ENCODE results near the gene NLGN4Y. TPM values are rescaled to one million over a fixed set of nuclear protein-coding genes. Genes with fewer than 3 reads are reported as not detected.

Gene NLGN4Y
- total RNA-seq, 4 donors from 2014 or later = 18.1 to 18.9 TPM; not detected in 2

DNA sequence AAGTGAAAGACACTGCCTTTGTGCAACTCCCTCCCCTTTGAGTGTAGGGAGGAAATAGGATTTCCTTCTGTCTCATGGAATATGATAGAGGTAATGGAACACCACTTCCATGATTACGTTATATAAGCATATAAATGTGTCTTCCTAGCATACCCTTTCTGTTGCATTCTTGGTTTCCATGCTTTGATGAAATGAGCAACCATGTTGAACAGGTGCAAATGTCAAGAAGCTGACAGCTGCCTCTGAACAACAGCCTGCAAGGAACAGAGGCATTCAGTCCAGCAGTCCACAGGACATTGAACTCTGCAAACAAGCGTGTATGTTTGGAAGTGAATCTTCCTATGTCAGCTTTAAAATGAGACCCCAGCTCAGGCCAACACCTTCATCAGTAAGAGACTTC is 117.5 kb downstream of the NLGN4Y start:
- no peaks in the 10 kb centered on the region for H3K27me3 ChIP-seq
- TF ChIP-seq POLR2A (IDR thresholded peaks at IDR 0.05) = no peak
- TF ChIP-seq, protein P1, sequence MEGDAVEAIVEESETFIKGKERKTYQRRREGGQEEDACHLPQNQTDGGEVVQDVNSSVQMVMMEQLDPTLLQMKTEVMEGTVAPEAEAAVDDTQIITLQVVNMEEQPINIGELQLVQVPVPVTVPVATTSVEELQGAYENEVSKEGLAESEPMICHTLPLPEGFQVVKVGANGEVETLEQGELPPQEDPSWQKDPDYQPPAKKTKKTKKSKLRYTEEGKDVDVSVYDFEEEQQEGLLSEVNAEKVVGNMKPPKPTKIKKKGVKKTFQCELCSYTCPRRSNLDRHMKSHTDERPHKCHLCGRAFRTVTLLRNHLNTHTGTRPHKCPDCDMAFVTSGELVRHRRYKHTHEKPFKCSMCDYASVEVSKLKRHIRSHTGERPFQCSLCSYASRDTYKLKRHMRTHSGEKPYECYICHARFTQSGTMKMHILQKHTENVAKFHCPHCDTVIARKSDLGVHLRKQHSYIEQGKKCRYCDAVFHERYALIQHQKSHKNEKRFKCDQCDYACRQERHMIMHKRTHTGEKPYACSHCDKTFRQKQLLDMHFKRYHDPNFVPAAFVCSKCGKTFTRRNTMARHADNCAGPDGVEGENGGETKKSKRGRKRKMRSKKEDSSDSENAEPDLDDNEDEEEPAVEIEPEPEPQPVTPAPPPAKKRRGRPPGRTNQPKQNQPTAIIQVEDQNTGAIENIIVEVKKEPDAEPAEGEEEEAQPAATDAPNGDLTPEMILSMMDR (IDR thresholded peaks at IDR 0.05) = no peak
- H3K27ac ChIP-seq = no peak overlapping the region
- intact Hi-C loops (cut with DNase I) = no loop called here
- no peaks in the 10 kb centered on the region for H3K36me3 ChIP-seq
- H3K4me3 ChIP-seq = no peak overlapping the region
- WGBS, 2 donors = 94% methylated on average over 2 of the region's 2 CpGs; no CpG with 5 or more reads in 1 of the 2 donors
- no peak for DNase-seq
- H3K4me1 ChIP-seq = no peaks in the 10 kb centered on the region
- H3K9me3 ChIP-seq = no peaks in the 10 kb centered on the region

DNA sequence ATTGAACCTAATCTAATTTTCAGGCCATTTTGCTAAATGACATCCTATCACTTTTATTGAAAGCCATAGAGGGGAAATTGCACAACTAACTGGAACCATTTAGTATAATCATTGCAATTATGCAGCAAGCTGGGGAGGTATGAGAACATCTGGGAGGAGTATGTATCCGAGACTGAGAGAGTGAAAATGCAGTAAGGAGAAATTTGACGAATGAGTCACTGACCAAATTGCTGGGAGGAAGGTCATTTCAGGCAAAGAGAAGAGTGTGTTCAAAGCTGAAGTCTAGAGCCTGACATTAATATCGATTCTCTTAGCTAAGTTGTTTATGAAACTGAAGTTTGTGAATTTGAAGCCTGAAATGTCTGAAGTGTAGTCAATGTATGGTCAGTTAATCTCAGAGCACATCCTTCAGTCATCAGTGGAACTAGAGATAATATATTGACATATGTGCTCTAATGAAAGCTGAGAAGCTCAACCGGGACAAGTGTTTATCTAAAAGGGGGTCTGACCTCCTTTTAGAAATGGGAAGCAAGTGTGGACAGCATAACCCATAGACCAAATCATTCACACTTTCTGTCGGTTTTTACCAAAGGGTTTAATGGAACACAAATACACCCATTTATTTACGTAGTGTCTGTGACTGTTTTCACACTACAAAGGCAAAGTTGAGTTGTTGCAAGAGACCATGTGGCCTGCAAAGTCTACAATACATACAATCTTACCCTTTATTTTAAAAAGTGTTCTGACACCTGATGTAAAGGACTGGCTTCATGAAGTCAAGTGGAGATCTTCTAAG is 120.0 kb downstream of the NLGN4Y start:
- Histone ChIP-seq H3K27me3 (no peaks in the 10 kb centered on the region), H3K27ac (no peak overlapping the region), H3K4me3 (no peak overlapping the region), H3K4me1 (no peaks in the 10 kb centered on the region), H3K9me3 (no peaks in the 10 kb centered on the region), H3K36me3 (no peaks in the 10 kb centered on the region)
- no peak for DNase-seq
- intact Hi-C loops (cut with DNase I) = no loop called here
- WGBS, 2 donors = 40% methylated on average over 6 of the region's 6 CpGs; no CpG with 5 or more reads in 1 of the 2 donors
- TF ChIP-seq POLR2A (IDR thresholded peaks at IDR 0.05) = no peak
- TF ChIP-seq, protein P1 (IDR thresholded peaks at IDR 0.05) = no peak

DNA sequence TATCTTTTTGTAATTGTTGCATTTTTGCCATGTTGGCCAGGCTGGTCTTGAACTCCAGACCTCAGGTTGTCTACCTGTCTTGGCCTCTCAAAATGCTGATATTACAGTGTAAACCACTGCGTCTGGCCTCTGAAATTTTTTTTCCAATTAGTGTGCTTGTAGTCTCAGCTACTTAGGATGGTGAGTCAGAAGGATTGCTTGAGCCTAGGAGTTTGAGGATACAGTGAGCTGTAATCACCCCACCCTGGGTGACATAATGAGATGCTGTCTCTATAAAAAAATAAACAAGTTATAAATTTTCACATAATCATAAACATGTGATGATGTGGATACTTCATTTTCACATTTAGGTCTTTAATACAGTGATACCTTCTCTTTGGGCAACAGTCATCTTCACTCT is 154.9 kb downstream of the NLGN4Y start:
- Histone ChIP-seq H3K36me3 (no peaks in the 10 kb centered on the region), H3K4me3 (no peak overlapping the region), H3K27me3 (no peaks in the 10 kb centered on the region), H3K4me1 (no peaks in the 10 kb centered on the region), H3K9me3 (no peaks in the 10 kb centered on the region), H3K27ac (no peak overlapping the region)
- intact Hi-C loops (cut with DNase I) = no loop called here
- TF ChIP-seq, protein P1 (IDR thresholded peaks at IDR 0.05) = no peak
- no peak for TF ChIP-seq POLR2A (IDR thresholded peaks at IDR 0.05)
- no peak for DNase-seq
- 100% methylated on average over 1 of the region's 1 CpG; no CpG with 5 or more reads in 1 of the 2 donors for WGBS, 2 donors

DNA sequence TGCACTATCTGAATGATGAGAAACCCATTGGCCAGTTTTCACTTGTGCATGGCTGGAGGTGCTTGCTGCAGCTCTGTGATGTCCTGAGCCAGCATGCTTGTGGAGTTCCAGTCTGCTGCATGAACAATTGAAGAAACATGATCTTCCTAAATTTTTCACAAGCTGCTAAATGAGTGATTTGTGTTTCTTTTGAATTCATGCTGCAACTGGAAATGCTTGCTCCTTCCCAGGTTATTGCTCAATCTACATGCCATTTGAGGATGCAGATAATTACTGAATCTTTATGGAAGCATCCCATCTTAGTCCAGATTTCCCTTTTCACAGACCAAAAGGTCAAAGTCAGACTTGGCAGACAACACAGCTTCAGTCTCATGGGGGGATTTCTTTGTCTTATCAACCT is 170.2 kb downstream of the NLGN4Y start:
- intact Hi-C loops (cut with DNase I) = no loop called here
- Histone ChIP-seq H3K4me1 (peaks cover 0 to 11% (median 0%) of the 10 kb centered on the region in 3 donors), H3K36me3 (no peaks in the 10 kb centered on the region), H3K27me3 (no peaks in the 10 kb centered on the region), H3K27ac (no peak overlapping the region), H3K4me3 (no peak overlapping the region), H3K9me3 (no peaks in the 10 kb centered on the region)
- no peak for DNase-seq
- TF ChIP-seq, protein P1 (IDR thresholded peaks at IDR 0.05) = no peak
- TF ChIP-seq POLR2A (IDR thresholded peaks at IDR 0.05) = no peak

DNA sequence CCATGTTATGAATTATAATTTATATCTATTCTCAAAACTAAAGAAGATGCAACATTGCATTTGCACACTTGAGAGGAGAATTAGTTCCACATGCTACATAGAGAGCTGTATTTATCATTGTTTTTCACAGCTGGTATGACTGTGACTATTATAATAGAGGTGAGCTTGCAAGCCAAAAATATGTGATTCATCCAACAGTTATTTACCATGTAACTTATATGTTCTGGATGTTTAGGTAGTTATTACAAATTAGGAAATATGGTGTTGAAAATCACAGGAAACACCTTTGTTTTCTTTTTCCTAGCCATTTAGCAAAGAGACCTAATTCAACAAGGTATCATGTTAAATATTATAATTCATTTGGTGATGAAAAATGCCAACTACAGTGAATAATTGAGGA is 183.8 kb downstream of the NLGN4Y start:
- DNase-seq = no peak
- H3K4me1 ChIP-seq = no peaks in the 10 kb centered on the region
- no peak for TF ChIP-seq POLR2A (IDR thresholded peaks at IDR 0.05)
- TF ChIP-seq, protein P1 (IDR thresholded peaks at IDR 0.05) = no peak
- H3K27me3 ChIP-seq = no peaks in the 10 kb centered on the region
- no peak overlapping the region for H3K4me3 ChIP-seq
- intact Hi-C loops (cut with DNase I) = no loop called here
- H3K9me3 ChIP-seq = no peaks in the 10 kb centered on the region
- no peaks in the 10 kb centered on the region for H3K36me3 ChIP-seq
- no peak overlapping the region for H3K27ac ChIP-seq
